Umbilical cord (tissue), 2 donors: ENCODE measurements around the gene GPHN. TPM values are rescaled to one million over a fixed set of nuclear protein-coding genes. Genes with fewer than 3 reads are reported as not detected.
"Not testable (repeated sequence)": the region's sequence is repeated elsewhere in the genome, so short reads cannot be mapped to it uniquely, and the experiment has no call there.

Experiments used
- DNase-seq: peaks from one replicate; pipeline ENCODE4 v3.0.0-alpha.2; 2015; ENCODE audit warnings: low spot score
- total RNA-seq: library from RNA; depleted of rRNA; stranded (reverse); fragments of >200 nt; gene quantifications from one replicate; pipeline ENCODE4 v1.2.3, GENCODE V29; 2014; ENCODE audit warnings: low replicate concordance; ENCODE audit not compliant: insufficient read depth

The GPHN gene
- total RNA-seq, 1 donor from 2014 or later, result 15.4 TPM

DNA sequence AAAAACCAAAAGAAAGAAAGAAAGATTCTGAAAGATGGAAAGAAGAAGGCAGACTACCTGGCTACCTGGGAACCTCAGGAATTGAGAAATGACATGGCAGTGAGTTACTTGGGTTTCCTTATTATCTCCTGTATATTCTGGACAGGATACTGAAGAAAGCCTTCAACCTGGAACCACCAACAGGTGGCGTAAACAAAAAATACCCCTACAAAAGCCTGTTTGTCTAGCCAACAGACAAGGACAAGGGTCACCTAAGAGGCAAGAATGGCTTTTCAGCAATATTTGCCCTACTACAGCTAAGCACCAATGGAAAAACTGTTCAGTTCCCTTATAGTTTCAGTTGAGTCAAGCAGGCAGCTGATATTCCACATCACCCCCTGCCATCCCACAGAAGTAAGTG lies 274.9 kb downstream of the GPHN start:
- no peak for DNase-seq

DNA sequence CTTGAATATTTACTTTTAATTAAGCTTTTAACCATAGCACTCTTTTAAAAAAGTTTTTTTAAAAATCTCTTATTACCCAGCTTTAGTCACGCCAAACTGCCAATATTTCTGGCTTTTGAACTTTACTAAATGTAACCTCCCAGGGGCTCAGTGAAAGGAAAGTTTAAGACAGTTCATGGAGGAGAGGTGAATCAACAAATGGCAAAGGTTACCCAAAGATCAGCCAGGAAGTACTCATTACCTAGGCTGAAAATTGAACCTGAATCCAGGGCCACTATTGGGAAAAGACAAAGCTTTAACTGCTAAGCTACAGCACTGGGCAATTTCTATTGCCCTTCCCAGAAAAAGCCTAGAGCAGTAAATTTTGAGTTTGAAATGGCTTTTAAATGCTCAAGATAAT lies 282.2 kb downstream of the GPHN start:
- DNase-seq, result no peak

DNA sequence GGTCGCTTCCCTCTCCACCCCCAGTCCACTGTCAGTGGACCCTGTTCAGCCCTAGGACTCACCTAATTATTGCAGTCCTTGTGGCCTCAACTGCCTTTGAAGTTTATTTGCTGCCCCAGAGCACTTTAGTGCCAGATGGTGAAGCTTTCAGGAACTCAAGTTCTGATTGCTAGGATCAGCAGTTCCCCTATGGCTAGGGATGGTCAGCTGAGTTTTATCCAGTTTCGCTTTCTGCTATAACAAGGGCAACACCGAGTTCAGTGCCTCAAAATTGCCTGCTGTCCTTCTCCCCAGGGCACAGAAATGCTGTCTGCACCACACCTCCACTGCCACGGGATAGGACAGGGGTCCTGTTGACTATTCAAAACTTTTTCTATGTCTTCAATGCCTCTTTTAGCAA lies 295.0 kb downstream of the GPHN start:
- no peak for DNase-seq

DNA sequence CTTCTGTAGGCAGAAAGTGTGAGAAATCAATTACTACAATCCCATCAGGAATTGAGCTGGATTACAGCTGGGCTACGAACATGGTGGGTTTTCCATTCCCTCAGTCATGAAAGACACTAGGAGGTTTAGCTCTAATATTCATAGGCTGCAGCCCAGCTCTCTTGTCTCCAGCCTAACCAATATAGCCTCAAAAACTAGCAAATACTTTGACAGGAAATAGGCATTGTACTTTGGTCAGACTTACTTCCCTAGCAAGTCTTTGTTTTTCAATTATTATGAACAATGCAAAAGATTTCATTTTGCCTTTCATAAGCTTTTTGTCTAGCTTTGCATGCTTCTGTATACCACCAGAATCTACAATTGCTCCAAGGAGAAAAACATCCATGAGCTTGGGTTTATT lies 296.2 kb downstream of the GPHN start:
- DNase-seq, result no peak

DNA sequence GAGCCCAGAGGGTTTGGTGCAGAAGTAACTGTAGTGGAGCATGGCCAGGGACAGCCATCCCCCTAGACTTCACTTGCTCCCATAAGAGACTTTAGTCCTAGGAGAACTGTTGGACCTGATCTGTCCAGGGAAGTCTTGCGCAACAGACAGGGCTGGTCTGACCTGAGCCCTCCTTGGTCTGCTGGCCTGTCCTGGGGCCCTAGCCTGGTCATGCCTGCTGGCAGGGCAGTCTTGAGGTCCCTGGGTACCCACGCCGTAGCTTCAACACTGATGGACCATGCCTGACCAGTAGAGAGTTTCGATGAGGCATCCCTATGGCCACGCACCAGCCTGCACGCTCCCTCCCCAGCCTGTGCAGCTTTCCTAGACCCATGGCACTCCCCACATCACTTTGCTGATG lies 305.7 kb downstream of the GPHN start:
- no peak for DNase-seq

DNA sequence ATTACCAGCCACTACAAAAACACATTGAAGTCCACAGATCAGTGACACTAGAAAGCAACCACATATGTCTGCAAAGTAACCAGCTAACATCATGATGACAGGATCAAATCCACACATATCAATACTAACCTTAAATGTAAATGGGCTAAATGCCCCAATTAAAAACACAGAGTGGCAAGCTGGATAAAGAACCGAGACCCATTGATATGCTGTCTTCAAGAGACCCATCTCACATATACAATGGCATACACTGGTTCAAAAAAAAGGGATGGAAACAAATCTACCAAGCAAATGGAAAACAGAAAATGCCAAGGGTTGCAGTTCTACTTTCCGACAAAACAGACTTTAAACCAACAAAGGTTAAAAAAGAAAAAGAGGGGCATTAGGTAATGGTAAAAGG lies 307.7 kb downstream of the GPHN start:
- no peak for DNase-seq

DNA sequence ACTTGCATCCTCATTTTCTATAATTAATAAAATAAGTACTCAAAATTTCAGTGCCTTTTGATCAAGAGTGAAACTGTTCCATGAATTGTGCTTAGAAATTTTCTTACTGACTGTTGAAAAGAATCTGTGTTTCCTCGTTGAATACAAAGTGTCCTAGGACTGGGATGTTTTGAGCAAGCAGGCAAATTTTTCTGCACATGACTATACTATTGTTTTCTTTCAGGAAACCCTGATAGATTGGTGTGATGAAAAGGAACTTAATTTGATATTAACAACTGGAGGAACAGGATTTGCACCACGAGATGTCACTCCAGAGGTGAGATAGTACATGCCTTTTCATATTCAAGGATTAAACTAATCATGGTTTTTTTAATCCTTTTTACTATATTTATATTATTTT lies 316.3 kb downstream of the GPHN start:
- no peak for DNase-seq

DNA sequence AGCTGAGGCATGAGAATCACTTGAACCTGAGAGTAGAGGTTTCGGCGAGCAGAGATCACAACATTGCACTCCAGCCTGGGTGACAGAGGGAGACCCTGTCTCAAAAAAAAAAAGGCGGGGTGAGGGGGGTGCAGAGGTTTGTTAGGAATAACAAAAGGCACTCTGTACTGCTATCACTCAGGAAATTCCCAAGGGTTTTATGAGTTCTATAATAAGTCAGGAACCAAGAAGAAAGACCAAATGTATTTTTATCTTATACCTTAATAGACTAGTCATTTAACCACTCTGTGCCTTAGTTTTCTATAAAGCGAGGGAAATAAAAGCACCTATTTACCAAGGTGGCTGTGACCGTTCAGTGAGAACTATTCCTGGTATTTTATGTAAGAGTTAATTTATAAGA lies 319.2 kb downstream of the GPHN start:
- no peak for DNase-seq

DNA sequence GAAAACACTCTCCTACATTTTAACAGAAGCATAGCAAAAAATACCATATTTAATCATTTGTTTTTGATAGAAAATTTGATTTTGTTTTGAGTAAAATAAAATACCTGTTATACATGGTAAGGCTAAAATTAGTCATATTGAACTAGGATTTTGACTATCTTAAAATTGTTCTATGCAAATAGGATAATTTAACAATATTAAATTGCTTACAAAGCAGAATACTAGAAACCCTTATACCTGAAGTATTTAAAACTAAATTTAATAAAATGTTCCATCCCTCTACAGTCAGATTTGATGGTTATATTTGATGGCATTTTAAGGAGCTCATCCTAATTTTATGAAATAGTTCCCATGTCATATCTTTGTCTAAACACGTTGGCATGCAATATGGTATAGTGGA lies 323.2 kb downstream of the GPHN start:
- DNase-seq, result no peak

DNA sequence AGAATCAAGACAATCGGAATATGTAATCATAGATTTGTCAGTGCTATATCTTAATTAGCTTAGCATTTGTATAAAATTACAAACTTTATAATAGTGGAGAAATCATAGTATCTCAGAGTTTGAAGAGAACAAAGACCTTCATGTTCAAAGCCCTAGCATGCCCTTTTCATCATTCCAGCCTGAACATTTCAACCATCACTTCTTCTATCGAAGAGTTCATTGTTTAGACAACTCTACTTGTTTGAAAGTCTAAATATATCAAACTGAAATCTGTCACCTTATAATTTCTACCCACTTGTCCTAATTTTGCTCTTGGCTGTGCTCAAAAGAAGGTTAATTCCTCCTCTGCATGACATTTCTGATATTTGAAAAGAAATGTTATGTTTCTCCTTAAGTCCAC lies 325.9 kb downstream of the GPHN start:
- DNase-seq, result no peak

DNA sequence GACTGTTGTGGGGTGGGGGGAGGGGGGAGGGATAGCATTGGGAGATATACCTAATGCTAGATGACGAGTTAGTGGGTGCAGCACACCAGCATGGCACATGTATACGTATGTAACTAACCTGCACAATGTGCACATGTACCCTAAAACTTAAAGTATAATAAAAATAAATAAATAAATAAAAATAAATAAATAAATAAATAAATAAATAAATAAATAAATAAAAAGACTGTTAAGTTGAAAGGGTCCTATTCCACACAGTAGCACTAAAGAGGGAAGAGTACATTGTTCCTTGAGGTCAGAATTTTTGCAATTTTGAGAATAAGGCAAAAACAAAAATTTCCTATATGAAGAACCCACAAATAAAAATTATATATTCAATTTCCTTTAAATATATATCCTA lies 329.5 kb downstream of the GPHN start:
- DNase-seq, result not testable (repeated sequence)

DNA sequence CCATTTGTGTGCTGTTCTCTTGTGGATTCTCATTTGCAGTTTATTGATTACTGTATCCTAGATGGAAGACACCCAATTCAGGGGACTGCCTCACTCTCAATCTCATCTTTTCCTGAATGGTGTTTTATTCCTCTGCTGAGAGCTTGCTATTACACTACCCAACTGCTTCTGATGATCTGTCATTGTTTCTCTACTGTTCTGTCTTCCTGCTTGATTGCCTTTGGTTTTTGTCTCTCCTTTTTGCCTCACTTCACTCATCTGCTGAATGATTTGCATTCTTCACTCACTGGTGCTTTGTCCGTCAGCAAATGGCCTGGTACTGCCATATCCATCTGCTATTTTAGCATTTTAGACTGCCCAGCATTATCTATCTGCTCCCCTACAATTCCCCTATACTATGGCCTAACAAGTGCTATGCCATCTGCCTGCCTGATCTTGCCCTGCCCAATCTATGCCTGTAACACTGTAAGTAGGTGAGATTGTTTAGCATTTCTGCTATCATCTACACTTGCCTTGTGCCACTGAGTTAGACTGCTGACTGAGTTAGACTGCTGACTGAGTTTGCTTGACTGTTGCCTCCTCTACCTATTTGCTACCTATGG lies 335.1 kb downstream of the GPHN start:
- no peak for DNase-seq

DNA sequence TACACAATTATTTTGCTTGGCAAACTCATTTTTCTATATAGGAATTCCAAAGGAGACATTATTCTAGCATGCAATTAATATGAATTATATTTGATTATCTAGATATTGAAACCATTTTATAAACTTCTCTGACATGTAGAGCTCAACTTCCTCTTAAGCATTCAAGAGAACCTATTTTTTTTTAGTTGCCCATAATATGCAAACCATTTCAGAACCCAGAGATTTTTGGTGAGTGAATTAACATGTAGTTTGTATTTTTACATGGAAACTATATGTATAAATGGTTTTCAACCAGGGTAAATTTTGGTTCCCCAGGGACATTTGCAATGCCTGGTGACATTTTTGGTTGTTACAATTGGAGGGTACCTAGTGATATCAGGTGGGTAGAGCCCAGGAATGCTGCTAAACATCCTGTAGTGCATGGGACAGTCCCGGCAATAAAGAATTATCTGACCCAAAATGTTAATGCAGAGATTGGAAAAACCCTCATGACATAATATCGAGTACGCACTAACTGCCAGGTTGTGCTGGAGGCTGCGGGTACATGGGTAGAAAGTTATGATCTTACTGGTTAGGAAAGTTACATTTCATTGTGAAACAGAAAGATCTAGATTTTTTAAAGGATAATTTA lies 342.4 kb downstream of the GPHN start:
- no peak for DNase-seq

DNA sequence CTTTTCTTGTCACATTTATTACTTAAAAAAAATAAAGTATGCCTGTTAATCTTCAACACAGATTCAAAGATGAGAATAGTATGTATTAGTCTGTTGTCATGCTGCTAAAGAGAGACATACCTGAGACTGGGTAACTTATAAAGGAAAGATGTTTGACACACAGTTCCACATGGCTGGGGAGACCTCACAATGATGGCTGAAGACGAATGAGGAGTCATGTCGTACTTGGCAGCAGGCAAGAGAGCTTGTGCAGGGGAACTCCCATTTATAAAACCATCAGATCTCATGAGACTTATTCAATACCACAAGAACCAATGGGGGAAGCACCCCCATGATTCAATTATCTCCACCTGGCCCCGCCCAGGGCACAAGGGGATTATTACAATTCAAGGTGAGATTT lies 345.4 kb downstream of the GPHN start:
- DNase-seq, result no peak

DNA sequence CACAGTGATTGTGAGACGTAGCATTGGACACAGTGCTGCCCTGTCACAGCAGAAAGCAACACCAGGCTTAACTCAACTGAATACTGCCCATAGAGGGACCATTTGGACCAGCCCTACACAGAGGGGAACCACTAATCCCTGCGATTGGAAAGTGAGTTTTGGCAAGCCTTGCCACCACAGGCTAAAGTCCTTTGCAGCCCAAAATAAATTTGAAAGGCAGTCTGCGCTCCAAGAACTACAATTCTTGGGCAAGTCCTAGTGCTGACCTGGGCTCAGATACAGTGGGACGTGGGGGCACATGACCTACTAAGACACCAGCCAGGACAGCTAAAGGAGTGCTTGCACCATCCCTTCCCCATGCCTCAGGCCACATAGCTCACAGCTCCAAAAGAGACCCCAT lies 349.9 kb downstream of the GPHN start:
- DNase-seq, result no peak

DNA sequence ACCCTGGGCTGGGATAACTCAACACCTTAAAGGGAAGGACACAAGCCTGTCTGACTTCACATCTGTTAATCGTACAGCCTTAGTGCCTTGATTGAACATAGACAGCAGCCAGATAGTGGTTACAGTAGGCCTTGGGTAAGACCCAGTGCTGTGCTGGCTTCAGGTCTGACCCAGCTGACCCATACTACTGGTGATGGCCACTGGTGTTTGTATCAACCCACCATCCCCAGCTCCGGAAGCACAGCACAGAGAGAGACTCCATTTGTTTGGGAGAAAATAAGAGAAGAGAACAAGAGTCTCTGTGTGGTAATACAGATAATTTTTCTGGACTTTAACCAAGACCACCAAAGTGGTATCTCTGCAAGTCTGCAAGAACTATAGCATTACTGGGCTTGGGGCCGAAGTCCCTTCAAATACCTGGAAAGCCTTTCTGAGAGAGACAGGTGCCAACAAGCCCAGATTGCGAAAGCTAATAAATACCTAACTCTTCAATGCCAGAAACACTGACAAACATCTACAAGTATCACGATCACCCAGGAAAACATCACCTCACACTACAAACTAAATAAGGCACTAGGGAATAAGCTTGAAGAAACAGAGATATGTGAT lies 351.2 kb downstream of the GPHN start:
- no peak for DNase-seq

DNA sequence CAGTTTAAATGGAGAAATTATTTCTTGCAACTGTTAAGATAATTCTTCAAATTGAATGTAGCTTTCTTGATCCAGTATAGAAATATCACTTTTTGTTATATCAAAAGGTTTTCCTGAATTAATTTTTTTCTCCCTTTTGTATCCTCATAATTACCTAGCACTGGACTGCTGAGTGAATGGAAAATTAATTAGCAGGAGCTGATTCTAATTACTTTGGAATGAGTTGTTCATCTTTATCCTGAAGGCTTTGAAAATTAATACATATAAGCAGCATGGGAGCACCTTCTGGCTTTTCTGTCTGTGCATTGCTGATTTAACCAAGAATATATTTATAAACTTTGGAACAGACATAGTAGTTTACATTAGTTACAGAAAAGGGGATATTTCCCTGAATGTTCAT lies 373.6 kb downstream of the GPHN start:
- DNase-seq, result no peak

DNA sequence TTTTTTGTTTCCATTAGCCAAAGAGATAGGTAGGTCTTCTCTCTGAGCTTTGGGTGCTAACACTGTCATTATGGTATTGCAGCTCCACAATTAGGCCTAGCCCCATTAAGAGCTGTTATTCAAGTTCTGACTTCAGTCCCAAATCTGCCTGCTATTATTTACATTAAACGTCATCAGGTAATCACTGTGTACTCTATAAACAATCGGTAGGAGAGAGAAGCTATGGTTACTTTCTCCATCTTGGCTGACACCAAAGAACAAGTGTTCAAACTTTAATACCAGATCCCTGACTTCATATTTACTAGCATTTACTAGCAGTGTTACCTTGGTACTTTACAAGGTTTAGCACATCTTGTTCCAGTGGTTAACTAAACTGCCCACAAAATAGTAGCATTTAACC lies 376.2 kb downstream of the GPHN start:
- DNase-seq, result no peak

DNA sequence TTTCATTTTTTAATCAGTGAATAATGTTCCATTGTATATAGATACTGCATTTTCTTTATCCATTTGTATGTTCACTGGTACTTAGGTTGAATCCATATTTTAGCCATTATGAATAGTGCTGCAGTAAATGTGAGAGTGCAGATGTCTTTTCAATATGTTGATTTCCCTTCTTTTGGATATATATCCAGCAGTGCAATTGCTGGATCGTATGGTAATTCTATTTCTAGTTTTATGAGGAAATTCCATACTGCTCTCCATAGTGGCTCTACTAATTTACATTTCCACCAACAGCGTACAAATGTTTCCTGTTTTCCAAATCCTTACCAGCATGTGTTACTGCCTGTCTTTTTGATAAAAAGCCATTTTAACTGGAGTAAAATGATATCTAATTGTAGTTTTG lies 392.8 kb downstream of the GPHN start:
- no peak for DNase-seq

DNA sequence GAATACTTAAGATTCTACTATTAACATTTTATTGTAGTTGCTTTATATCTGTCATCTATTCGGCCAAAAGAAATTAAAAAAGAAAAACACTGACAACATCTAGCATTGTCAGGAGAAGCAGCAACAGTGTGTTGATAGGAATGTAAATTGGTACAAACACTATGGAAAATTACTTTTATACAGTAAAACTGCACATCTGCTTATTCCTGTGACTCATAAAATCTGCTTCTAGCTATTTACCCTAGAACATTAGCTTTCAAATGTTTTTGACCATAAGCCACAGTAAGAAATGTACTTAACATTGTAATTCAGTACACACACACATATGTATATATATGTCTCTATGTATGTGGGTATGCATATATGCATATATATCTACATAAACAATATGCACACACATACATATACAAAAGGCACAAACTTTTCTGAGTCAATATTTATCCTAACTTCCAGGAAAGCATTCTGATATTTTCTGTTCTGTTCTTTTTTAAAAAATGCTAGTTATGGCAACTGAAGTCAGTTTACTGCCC lies 402.4 kb downstream of the GPHN start:
- DNase-seq, result no peak

DNA sequence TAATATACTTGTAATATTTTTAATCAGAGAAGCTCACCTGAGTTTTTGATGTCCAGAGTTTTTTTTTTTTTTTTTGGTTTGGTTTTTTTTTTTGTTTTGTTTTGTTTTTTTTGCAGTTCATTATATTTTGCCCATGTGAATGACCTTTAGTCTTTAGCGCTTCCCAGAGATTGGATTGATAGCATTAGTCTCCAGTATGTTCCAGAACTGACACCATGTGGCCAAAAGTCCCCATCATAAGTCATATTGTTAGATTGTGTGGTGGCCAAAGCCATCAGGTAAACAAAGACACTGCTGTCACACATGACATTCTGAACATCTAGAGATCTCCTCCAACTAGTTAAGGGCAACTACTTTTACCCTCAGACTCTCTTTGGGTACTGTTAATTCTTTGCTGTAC lies 408.5 kb downstream of the GPHN start:
- no peak for DNase-seq

DNA sequence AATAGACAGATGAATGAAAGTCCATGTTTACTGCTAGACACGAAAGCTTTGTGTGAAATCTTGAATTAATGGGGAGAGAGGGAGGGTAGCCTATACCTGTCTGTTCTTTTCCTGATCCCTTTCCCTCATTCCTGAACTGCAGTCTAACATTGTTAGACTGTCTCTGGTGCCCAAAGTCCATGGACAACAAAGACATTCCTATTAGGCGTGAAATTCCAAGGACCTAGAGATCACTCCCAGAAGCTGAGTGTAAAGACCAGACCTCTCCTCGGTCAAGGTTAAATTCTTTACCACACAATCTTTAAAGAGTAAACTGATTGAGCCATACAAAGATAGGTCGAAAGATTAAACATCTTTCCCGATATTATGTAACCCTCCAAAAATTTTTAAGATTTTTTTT lies 410.6 kb downstream of the GPHN start:
- no peak for DNase-seq

DNA sequence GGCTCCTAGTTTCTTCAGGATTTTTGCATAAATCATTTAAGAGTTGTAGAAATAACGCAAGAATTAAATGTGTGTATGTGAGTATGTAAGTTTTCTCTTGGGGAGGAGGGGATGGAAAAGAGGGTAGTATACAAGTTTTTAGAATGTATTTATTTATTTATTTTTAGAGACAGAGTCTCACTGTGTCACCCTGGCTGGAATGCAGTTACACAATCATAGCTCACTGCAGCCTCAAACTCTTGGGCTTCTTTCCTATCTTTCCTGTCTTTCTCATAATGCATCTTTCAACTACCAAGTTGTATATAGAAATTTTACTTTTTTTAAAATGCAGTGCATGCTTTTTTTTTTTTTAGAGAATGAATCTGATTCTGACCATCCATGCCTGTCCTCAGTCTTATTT lies 412.2 kb downstream of the GPHN start:
- no peak for DNase-seq
